HepG2 (cell line): ENCODE measurements around the gene PPM1E. TPM values are rescaled to one million over a fixed set of nuclear protein-coding genes. Genes with fewer than 3 reads are reported as not detected.

Experiments used
- ARHGAP35 ChIP-seq: sonication (generic); formaldehyde crosslinking; IDR thresholded peaks from 2 replicates; pipeline ENCODE4 v1.9.0; 2022; ENCODE audit warnings: mild to moderate bottlenecking, inconsistent platforms, moderate library complexity, missing genetic modification reagents, borderline replicate concordance
- DDIT3 ChIP-seq: sonication (generic); formaldehyde crosslinking; IDR thresholded peaks from 2 replicates; pipeline ENCODE4 v1.4.0; 2020; ENCODE audit warnings: mild to moderate bottlenecking, missing genetic modification reagents
- ESRRA ChIP-seq: sonication (generic); formaldehyde crosslinking; IDR thresholded peaks from 2 replicates; pipeline ENCODE4 v1.5.1; 2020; ENCODE audit warnings: mild to moderate bottlenecking, low read depth, missing genetic modification reagents
- GTF3A ChIP-seq: sonication (generic); formaldehyde crosslinking; conservative IDR thresholded peaks from 2 replicates; pipeline ENCODE4 v1.4.0; 2020; ENCODE audit warnings: mild to moderate bottlenecking, missing genetic modification reagents
- JUND ChIP-seq: sonication (generic); formaldehyde crosslinking; IDR thresholded peaks from 2 replicates; pipeline ENCODE4 v1.8.0; 2022; ENCODE audit warnings: mild to moderate bottlenecking, missing genetic modification reagents
- KAT2B ChIP-seq: fragments of 150-350 bp; IDR thresholded peaks from 2 replicates; pipeline ENCODE4 v1.6.1; 2014; ENCODE audit warnings: low read depth, low read length, borderline replicate concordance
- NFKB2 ChIP-seq: sonication (generic); formaldehyde crosslinking; IDR thresholded peaks from 2 replicates; pipeline ENCODE4 v1.4.0; 2020; ENCODE audit warnings: missing genetic modification reagents, borderline replicate concordance
- NR0B2 ChIP-seq: sonication (generic); formaldehyde crosslinking; IDR thresholded peaks from 2 replicates; pipeline ENCODE4 v1.4.0; 2020; ENCODE audit warnings: mild to moderate bottlenecking, missing genetic modification reagents
- PHF20 ChIP-seq: sonication (generic); formaldehyde crosslinking; IDR thresholded peaks from 2 replicates; pipeline ENCODE4 v1.5.0; 2020; ENCODE audit warnings: mild to moderate bottlenecking, missing genetic modification reagents
- SCMH1 ChIP-seq: sonication (generic); formaldehyde crosslinking; IDR thresholded peaks from 2 replicates; pipeline ENCODE4 v1.9.0; 2021; ENCODE audit warnings: missing genetic modification reagents, mild to moderate bottlenecking, borderline replicate concordance
- SMAD3 ChIP-seq: sonication (generic); formaldehyde crosslinking; IDR thresholded peaks from 2 replicates; pipeline ENCODE4 v1.4.0; 2020; ENCODE audit warnings: missing genetic modification reagents
- SNAI1 ChIP-seq: sonication (generic); formaldehyde crosslinking; IDR thresholded peaks from 2 replicates; pipeline ENCODE4 v1.5.0; 2020; ENCODE audit warnings: mild to moderate bottlenecking, missing genetic modification reagents, borderline replicate concordance
- SP4 ChIP-seq: sonication (generic); formaldehyde crosslinking; IDR thresholded peaks from 2 replicates; pipeline ENCODE4 v1.8.1; 2023; ENCODE audit warnings: mild to moderate bottlenecking, missing genetic modification reagents
- TCF12 ChIP-seq, 2 experiments: fragments of 450-650 bp in 1 of 2; sonication (generic) in 1 of 2; formaldehyde crosslinking in 1 of 2; IDR thresholded peaks; 2 replicates each; pipeline versions ENCODE4 v1.6.1 to v1.8.0; 2017 to 2022; ENCODE audit warnings: antibody characterized with exemption in 1 of 2, mild to moderate bottlenecking in 1 of 2, missing genetic modification reagents in 1 of 2, moderate library complexity in 1 of 2
- TCF7L2 ChIP-seq: IDR thresholded peaks from 2 replicates; pipeline ENCODE4 v1.6.1; 2011; ENCODE audit warnings: mild to moderate bottlenecking, low read depth, low read length, moderate library complexity
- TRIM24 ChIP-seq: sonication (generic); formaldehyde crosslinking; IDR thresholded peaks from 2 replicates; pipeline ENCODE4 v1.8.0; 2022; ENCODE audit warnings: mild to moderate bottlenecking, missing genetic modification reagents
- ZC3H13 ChIP-seq: sonication (generic); formaldehyde crosslinking; IDR thresholded peaks from 2 replicates; pipeline ENCODE4 v1.8.1; 2023; ENCODE audit warnings: mild to moderate bottlenecking, missing genetic modification reagents, moderate library complexity
- ZFP1 ChIP-seq: IDR thresholded peaks from 2 replicates; pipeline ENCODE4 v1.6.1; 2016
- ZNF10 ChIP-seq: sonication (generic); formaldehyde crosslinking; IDR thresholded peaks from 2 replicates; pipeline ENCODE4 v1.4.0; 2020; ENCODE audit warnings: mild to moderate bottlenecking, low read depth, missing genetic modification reagents, borderline replicate concordance
- ZNF331 ChIP-seq: sonication (generic); formaldehyde crosslinking; IDR thresholded peaks from 2 replicates; pipeline ENCODE4 v1.4.0; 2020; ENCODE audit warnings: missing genetic modification reagents
- ZNF367 ChIP-seq: sonication (generic); formaldehyde crosslinking; IDR thresholded peaks from 2 replicates; pipeline ENCODE4 v1.4.0; 2020; ENCODE audit warnings: missing genetic modification reagents, borderline replicate concordance
- polyA plus RNA-seq, 8 experiments: library from polyadenylated mRNA; depleted of rRNA in 3 of 8; stranded (reverse) in 7 of 8; unstranded in 1 of 8; fragments of >200 nt; fragmentation: Illumina TruSeq in 4 of 8; extraction: Trizol in 4 of 8; gene quantifications; 2 replicates each; pipeline versions ENCODE4 v1.2.1 to v1.2.3, GENCODE V29; 2011 to 2016; ENCODE audit warnings: low read depth in 4 of 8, missing spikeins in 1 of 8, mixed read lengths in 1 of 8; ENCODE audit not compliant: insufficient read depth in 1 of 8
- total RNA-seq, 5 experiments: library from RNA; depleted of rRNA; stranded (reverse); fragments of >200 nt; fragmentation: Illumina TruSeq; extraction: Trizol; gene quantifications; 2 replicates each; pipeline ENCODE4 v1.2.3, GENCODE V29; 2016; ENCODE audit warnings: low read depth in 1 of 5
- TF ChIP-seq, protein P1 (sequence below): sonication (generic); formaldehyde crosslinking; IDR thresholded peaks from 2 replicates; pipeline ENCODE4 v1.4.0; 2020; ENCODE audit warnings: missing genetic modification reagents, borderline replicate concordance
- TF ChIP-seq, protein P2 (sequence below): sonication (generic); formaldehyde crosslinking; IDR thresholded peaks from 2 replicates; pipeline ENCODE4 v1.9.0; 2022; ENCODE audit warnings: low read depth, missing genetic modification reagents

PPM1E gene
- total and polyA plus RNA-seq, 2 of the 13 experiments (the other 11 are each of a cell fraction or from before 2014, with no cell fraction given), result 0.15 TPM; not detected in 1

DNA sequence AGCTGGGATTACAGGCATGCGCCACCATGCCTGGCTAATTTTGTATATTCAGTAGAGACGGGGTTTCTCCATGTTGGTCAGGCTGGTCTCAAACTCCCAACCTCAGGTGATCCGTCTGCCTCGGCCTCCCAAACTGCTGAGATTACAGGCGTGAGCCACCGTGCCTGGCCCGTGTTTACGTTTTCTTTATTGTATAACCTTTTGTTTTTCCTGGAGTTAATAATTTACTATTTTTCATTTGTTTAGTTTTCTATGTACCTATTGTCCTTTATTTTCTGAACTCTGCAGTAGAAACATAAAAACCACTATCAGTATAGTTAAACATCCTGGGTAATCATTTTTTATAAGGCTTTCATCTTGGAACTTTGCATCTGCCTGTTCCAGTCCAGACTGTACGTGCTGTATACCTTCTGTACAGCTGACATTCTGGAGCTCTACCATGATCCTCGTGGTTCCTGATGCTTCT, 73.6 kb downstream of the PPM1E start (continued):
- TF ChIP-seq NR0B2 (CRISPR knock-in tag), result no peak
- no peak for TF ChIP-seq ZNF367 (CRISPR knock-in tag)
- TF ChIP-seq TRIM24 (CRISPR knock-in tag), result 0 out of 2 replicates have a peak, but pooled peaks have one; percentile 43
- no peak for TF ChIP-seq SP4 (CRISPR knock-in tag)
- TF ChIP-seq ZC3H13, result no peak
- TF ChIP-seq, protein P1, sequence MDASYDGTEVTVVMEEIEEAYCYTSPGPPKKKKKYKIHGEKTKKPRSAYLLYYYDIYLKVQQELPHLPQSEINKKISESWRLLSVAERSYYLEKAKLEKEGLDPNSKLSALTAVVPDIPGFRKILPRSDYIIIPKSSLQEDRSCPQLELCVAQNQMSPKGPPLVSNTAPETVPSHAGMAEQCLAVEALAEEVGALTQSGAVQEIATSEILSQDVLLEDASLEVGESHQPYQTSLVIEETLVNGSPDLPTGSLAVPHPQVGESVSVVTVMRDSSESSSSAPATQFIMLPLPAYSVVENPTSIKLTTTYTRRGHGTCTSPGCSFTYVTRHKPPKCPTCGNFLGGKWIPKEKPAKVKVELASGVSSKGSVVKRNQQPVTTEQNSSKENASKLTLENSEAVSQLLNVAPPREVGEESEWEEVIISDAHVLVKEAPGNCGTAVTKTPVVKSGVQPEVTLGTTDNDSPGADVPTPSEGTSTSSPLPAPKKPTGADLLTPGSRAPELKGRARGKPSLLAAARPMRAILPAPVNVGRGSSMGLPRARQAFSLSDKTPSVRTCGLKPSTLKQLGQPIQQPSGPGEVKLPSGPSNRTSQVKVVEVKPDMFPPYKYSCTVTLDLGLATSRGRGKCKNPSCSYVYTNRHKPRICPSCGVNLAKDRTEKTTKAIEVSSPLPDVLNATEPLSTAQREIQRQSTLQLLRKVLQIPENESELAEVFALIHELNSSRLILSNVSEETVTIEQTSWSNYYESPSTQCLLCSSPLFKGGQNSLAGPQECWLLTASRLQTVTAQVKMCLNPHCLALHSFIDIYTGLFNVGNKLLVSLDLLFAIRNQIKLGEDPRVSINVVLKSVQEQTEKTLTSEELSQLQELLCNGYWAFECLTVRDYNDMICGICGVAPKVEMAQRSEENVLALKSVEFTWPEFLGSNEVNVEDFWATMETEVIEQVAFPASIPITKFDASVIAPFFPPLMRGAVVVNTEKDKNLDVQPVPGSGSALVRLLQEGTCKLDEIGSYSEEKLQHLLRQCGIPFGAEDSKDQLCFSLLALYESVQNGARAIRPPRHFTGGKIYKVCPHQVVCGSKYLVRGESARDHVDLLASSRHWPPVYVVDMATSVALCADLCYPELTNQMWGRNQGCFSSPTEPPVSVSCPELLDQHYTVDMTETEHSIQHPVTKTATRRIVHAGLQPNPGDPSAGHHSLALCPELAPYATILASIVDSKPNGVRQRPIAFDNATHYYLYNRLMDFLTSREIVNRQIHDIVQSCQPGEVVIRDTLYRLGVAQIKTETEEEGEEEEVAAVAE (CRISPR knock-in tag), result 0 out of 2 replicates have a peak, but pooled peaks have one; percentile 36
- TF ChIP-seq ARHGAP35 (CRISPR knock-in tag), result no peak
- TF ChIP-seq, protein P2, sequence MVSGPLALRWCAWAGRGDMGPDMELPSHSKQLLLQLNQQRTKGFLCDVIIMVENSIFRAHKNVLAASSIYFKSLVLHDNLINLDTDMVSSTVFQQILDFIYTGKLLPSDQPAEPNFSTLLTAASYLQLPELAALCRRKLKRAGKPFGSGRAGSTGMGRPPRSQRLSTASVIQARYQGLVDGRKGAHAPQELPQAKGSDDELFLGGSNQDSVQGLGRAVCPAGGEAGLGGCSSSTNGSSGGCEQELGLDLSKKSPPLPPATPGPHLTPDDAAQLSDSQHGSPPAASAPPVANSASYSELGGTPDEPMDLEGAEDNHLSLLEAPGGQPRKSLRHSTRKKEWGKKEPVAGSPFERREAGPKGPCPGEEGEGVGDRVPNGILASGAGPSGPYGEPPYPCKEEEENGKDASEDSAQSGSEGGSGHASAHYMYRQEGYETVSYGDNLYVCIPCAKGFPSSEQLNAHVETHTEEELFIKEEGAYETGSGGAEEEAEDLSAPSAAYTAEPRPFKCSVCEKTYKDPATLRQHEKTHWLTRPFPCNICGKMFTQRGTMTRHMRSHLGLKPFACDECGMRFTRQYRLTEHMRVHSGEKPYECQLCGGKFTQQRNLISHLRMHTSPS (CRISPR knock-in tag), result no peak
- TF ChIP-seq ESRRA (CRISPR knock-in tag), result no peak
- TF ChIP-seq ZNF10 (CRISPR knock-in tag), result no peak
- TF ChIP-seq GTF3A (CRISPR knock-in tag), result no peak
- no peak for TF ChIP-seq KAT2B
- TF ChIP-seq TCF7L2, result no peak
- no peak for TF ChIP-seq SNAI1 (CRISPR knock-in tag)
- no peak for TF ChIP-seq NFKB2 (CRISPR knock-in tag)
- no peak for TF ChIP-seq SCMH1
- peak; percentile 76; the same call in 1 of the 2 replicates for TF ChIP-seq SMAD3 (CRISPR knock-in tag)
- TF ChIP-seq DDIT3, result no peak
- peak; percentile 66; the same call in 1 of the 2 replicates for TF ChIP-seq ZFP1 (CRISPR knock-in tag)
- no peak for TF ChIP-seq JUND (CRISPR knock-in tag)
- TF ChIP-seq TCF12 (IDR thresholded peaks at IDR 0.05), result no peak
- TF ChIP-seq TCF12 (CRISPR knock-in tag; IDR thresholded peaks at IDR 0.05), result no peak
- 0 out of 2 replicates have a peak, but pooled peaks have one; percentile 53 for TF ChIP-seq ZNF331
- TF ChIP-seq PHF20 (CRISPR knock-in tag), result no peak
